HEK293 (cell line): Measurements from ENCODE around the gene MPPED2.

Source experiments
- CTCF ChIA-PET: fragments of 350-600 bp; formaldehyde crosslinking; extraction: SDS; loops from one replicate; lab custom pipeline; 2021; ENCODE audit warnings: antibody characterized with exemption; lab: Yijun Ruan, JAX
- POLR2A ChIA-PET: fragments of 300-600 bp; formaldehyde crosslinking; extraction: SDS; loops from one replicate; lab custom pipeline; 2020; ENCODE audit warnings: antibody characterized with exemption, inconsistent platforms; lab: Yijun Ruan, JAX
- H3K27ac ChIP-seq: fragments of 200-500 bp; sonication (Bioruptor generic); 2 replicates; pipeline ENCODE4 v1.5.1; 2014; ENCODE audit warnings: low read depth, low read length, control low read depth, inconsistent platforms; ENCODE audit errors: extremely low read depth
- H3K36me3 ChIP-seq, 2 experiments: fragments of 200-500 bp in 1 of 2; sonication (Bioruptor generic) in 1 of 2; 1 replicate in 1 of 2; 2 replicates in 1 of 2; pipeline ENCODE4 v1.5.1; 2014 to 2017; ENCODE audit warnings: inconsistent platforms in 2 of 2, low read length in 2 of 2; ENCODE audit not compliant: control insufficient read depth in 2 of 2, insufficient read depth in 1 of 2
- H3K4me1 ChIP-seq: fragments of 200-500 bp; sonication (Bioruptor generic); 2 replicates; pipeline ENCODE4 v1.5.1; 2014; ENCODE audit warnings: mild to moderate bottlenecking, low read length, inconsistent platforms; ENCODE audit not compliant: control insufficient read depth, insufficient read depth
- H3K4me3 ChIP-seq: 2 replicates; pipeline ENCODE4 v1.5.1; 2011; ENCODE audit warnings: low read depth, mild to moderate bottlenecking, control low read depth, low read length, moderate library complexity
- H3K9me3 ChIP-seq: fragments of 200-500 bp; sonication (Bioruptor generic); 2 replicates; pipeline ENCODE4 v1.5.1; 2014; ENCODE audit warnings: low read depth, low read length, inconsistent platforms; ENCODE audit not compliant: control insufficient read depth, insufficient read depth
- GLI4 ChIP-seq: fragments of 450-650 bp; formaldehyde crosslinking; IDR thresholded peaks from 2 replicates; pipeline ENCODE4 v1.5.1; 2016; ENCODE audit warnings: missing biosample characterization, missing genetic modification characterization
- GLIS1 ChIP-seq: fragments of 450-650 bp; formaldehyde crosslinking; IDR thresholded peaks from 2 replicates; pipeline ENCODE4 v1.5.1; 2016; ENCODE audit warnings: missing biosample characterization, missing genetic modification characterization
- OVOL3 ChIP-seq: fragments of 450-650 bp; formaldehyde crosslinking; IDR thresholded peaks from 2 replicates; pipeline ENCODE4 v1.5.1; 2016; ENCODE audit warnings: missing biosample characterization, missing genetic modification characterization
- PATZ1 ChIP-seq: fragments of 450-650 bp; formaldehyde crosslinking; IDR thresholded peaks from 2 replicates; pipeline ENCODE4 v1.5.1; 2016; ENCODE audit warnings: missing biosample characterization, missing genetic modification characterization
- PRDM10 ChIP-seq: fragments of 450-650 bp; formaldehyde crosslinking; IDR thresholded peaks from 2 replicates; pipeline ENCODE4 v1.5.1; 2016; ENCODE audit warnings: missing biosample characterization, missing genetic modification characterization
- PRDM6 ChIP-seq: fragments of 450-650 bp; formaldehyde crosslinking; IDR thresholded peaks from 2 replicates; pipeline ENCODE4 v1.5.1; 2017; ENCODE audit warnings: missing biosample characterization, missing genetic modification characterization
- RBAK ChIP-seq: fragments of 450-650 bp; formaldehyde crosslinking; IDR thresholded peaks from 2 replicates; pipeline ENCODE4 v1.5.1; 2016; ENCODE audit warnings: missing biosample characterization, missing genetic modification characterization
- SP7 ChIP-seq: fragments of 450-650 bp; formaldehyde crosslinking; IDR thresholded peaks from 2 replicates; pipeline ENCODE4 v1.5.1; 2016; ENCODE audit warnings: missing biosample characterization, missing genetic modification characterization
- ZFHX2 ChIP-seq: fragments of 450-650 bp; formaldehyde crosslinking; conservative IDR thresholded peaks from 2 replicates; pipeline ENCODE4 v1.5.1; 2016; ENCODE audit warnings: missing biosample characterization, missing genetic modification characterization
- ZFP3 ChIP-seq: fragments of 450-650 bp; formaldehyde crosslinking; IDR thresholded peaks from 2 replicates; pipeline ENCODE4 v1.5.1; 2016; ENCODE audit warnings: low read depth, missing biosample characterization, missing genetic modification characterization
- ZNF114 ChIP-seq: fragments of 450-650 bp; formaldehyde crosslinking; IDR thresholded peaks from 2 replicates; pipeline ENCODE4 v1.5.0; 2017; ENCODE audit warnings: missing biosample characterization, missing genetic modification characterization
- ZNF146 ChIP-seq: fragments of 450-650 bp; formaldehyde crosslinking; IDR thresholded peaks from 2 replicates; pipeline ENCODE4 v1.5.1; 2016; ENCODE audit warnings: missing biosample characterization, missing genetic modification characterization
- ZNF2 ChIP-seq: fragments of 450-650 bp; formaldehyde crosslinking; IDR thresholded peaks from 2 replicates; pipeline ENCODE4 v1.5.1; 2016; ENCODE audit warnings: missing biosample characterization, missing genetic modification characterization
- ZNF221 ChIP-seq: fragments of 450-650 bp; formaldehyde crosslinking; IDR thresholded peaks from 2 replicates; pipeline ENCODE4 v1.5.1; 2017; ENCODE audit warnings: missing biosample characterization, missing genetic modification characterization, borderline replicate concordance
- ZNF416 ChIP-seq: fragments of 450-650 bp; formaldehyde crosslinking; IDR thresholded peaks from 2 replicates; pipeline ENCODE4 v1.5.1; 2016; ENCODE audit warnings: missing biosample characterization, missing genetic modification characterization
- ZNF621 ChIP-seq: fragments of 450-650 bp; formaldehyde crosslinking; IDR thresholded peaks from 2 replicates; pipeline ENCODE4 v1.5.1; 2017; ENCODE audit warnings: missing biosample characterization, missing genetic modification characterization
- ZNF843 ChIP-seq: fragments of 450-650 bp; formaldehyde crosslinking; IDR thresholded peaks from 2 replicates; pipeline ENCODE4 v1.5.1; 2016; ENCODE audit warnings: missing biosample characterization, missing genetic modification characterization
- ZSCAN16 ChIP-seq: fragments of 450-650 bp; formaldehyde crosslinking; IDR thresholded peaks from 2 replicates; pipeline ENCODE4 v1.5.1; 2016; ENCODE audit warnings: missing biosample characterization, missing genetic modification characterization
- TF ChIP-seq, protein P1 (sequence below): fragments of 450-650 bp; formaldehyde crosslinking; IDR thresholded peaks from 2 replicates; pipeline ENCODE4 v1.5.1; 2016; ENCODE audit warnings: missing biosample characterization, missing genetic modification characterization
- TF ChIP-seq, protein P2 (sequence below): fragments of 450-650 bp; formaldehyde crosslinking; IDR thresholded peaks from 2 replicates; pipeline ENCODE4 v1.5.1; 2016; ENCODE audit warnings: missing biosample characterization, missing genetic modification characterization, low read depth
- TF ChIP-seq, protein P3 (sequence below): sonication (generic); formaldehyde crosslinking; IDR thresholded peaks from 2 replicates; pipeline ENCODE4 v1.8.1; 2022; ENCODE audit warnings: mild to moderate bottlenecking, moderate library complexity, missing genetic modification reagents

The MPPED2 gene

DNA sequence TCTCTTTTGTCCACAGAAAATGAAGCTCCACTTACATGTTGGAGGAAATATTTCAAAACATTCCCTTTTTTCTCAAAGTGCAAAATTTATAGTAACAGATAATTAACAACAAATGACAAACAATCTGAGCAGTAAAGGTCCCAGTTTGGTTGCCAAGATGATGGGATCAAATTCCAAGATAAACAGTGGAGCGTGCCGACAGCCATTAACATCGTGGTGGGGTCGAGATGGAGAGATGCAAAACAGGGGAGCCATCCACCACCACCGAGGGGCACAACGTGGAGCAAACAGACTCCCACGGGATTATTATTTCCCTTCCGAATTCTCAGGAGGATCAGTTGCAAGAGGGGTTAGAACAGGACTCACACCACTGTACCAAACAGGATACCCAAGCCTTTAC is 17.2 kb downstream of the MPPED2 start (continued):
- no peak for TF ChIP-seq ZSCAN16 (tag by site-specific recombination)
- TF ChIP-seq, protein P1, sequence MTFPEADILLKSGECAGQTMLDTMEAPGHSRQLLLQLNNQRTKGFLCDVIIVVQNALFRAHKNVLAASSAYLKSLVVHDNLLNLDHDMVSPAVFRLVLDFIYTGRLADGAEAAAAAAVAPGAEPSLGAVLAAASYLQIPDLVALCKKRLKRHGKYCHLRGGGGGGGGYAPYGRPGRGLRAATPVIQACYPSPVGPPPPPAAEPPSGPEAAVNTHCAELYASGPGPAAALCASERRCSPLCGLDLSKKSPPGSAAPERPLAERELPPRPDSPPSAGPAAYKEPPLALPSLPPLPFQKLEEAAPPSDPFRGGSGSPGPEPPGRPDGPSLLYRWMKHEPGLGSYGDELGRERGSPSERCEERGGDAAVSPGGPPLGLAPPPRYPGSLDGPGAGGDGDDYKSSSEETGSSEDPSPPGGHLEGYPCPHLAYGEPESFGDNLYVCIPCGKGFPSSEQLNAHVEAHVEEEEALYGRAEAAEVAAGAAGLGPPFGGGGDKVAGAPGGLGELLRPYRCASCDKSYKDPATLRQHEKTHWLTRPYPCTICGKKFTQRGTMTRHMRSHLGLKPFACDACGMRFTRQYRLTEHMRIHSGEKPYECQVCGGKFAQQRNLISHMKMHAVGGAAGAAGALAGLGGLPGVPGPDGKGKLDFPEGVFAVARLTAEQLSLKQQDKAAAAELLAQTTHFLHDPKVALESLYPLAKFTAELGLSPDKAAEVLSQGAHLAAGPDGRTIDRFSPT, result no peak
- TF ChIP-seq ZNF843 (tag by site-specific recombination), result 0 out of 2 replicates have a peak, but pooled peaks have one; percentile 43
- no peak for TF ChIP-seq ZNF2 (tag by site-specific recombination)
- peak; percentile 83 for TF ChIP-seq SP7
- TF ChIP-seq RBAK (tag by site-specific recombination), result no peak
- TF ChIP-seq ZNF114, result no peak
- TF ChIP-seq GLI4 (tag by site-specific recombination), result no peak
- TF ChIP-seq ZNF416, result no peak

- Histone ChIP-seq H3K9me3 (no peaks in the 10 kb centered on the region), H3K4me3 (no peak overlapping the region), H3K27ac (no peak overlapping the region; the same call in 1 of the 2 replicates), H3K36me3 (no peaks in the 10 kb centered on the region), H3K4me1 (peaks cover 14% of the 10 kb centered on the region)
- TF ChIP-seq ZNF221 (tag by site-specific recombination) (no peak), PRDM6 (peak; percentile 78), ZFHX2 (tag by site-specific recombination) (no peak)
- ChIA-PET CTCF (interaction anchor here (0.6 to 0.9 kb wide), 3 partner anchors 11 to 530 kb away, joined by 3 to 5 read pairs (median 4); no protein-coding TSS in a partner anchor), POLR2A (interaction anchor here (1.1 kb wide), 1 partner anchor 18 kb away, joined by 3 read pairs; no protein-coding TSS in a partner anchor)
These were observed 18.5 kb downstream of the MPPED2 start for GRCh38 chr11:30567644-30568043.

DNA sequence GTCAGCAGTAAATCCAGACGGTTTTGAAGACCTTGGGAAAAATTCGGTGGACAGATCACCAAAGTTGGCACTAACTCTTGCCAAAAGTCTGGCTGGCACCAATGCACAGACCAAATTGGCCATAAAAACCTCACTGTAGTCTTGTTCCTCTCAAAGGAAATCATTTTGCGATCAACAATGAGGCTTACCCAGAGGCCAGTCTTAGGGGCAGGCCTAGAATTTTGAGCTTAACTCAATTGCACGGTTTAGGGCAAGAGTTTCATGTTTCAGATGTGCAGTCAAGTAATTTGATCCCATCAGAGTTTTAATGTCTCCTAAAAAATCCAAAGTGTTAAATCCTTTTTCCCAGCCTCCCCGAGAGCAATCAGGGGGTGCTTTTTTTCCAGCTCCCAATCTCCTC is 19.0 kb downstream of the MPPED2 start:
- Histone ChIP-seq H3K27ac (peak overlapping the region; percentile 32; the same call in 1 of the 2 replicates), H3K9me3 (no peaks in the 10 kb centered on the region), H3K4me1 (peaks cover 14% of the 10 kb centered on the region), H3K36me3 (no peaks in the 10 kb centered on the region), H3K4me3 (no peak overlapping the region)
- POLR2A ChIA-PET, result no interaction called here
- CTCF ChIA-PET, result interaction anchor here (0.8 to 0.9 kb wide), 2 partner anchors 9 to 11 kb away, joined by 3 to 5 read pairs; no protein-coding TSS in a partner anchor
- TF ChIP-seq PATZ1 (tag by site-specific recombination) (peak; percentile 44; the same call in 1 of the 2 replicates), ZFP3 (tag by site-specific recombination) (no peak), ZNF621 (tag by site-specific recombination) (no peak), ZNF146 (tag by site-specific recombination) (no peak), GLIS1 (tag by site-specific recombination) (peak; percentile 64; the same call in 1 of the 2 replicates), OVOL3 (no peak), PRDM10 (peak; percentile 41)
- TF ChIP-seq, protein P2, sequence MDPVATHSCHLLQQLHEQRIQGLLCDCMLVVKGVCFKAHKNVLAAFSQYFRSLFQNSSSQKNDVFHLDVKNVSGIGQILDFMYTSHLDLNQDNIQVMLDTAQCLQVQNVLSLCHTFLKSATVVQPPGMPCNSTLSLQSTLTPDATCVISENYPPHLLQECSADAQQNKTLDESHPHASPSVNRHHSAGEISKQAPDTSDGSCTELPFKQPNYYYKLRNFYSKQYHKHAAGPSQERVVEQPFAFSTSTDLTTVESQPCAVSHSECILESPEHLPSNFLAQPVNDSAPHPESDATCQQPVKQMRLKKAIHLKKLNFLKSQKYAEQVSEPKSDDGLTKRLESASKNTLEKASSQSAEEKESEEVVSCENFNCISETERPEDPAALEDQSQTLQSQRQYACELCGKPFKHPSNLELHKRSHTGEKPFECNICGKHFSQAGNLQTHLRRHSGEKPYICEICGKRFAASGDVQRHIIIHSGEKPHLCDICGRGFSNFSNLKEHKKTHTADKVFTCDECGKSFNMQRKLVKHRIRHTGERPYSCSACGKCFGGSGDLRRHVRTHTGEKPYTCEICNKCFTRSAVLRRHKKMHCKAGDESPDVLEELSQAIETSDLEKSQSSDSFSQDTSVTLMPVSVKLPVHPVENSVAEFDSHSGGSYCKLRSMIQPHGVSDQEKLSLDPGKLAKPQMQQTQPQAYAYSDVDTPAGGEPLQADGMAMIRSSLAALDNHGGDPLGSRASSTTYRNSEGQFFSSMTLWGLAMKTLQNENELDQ, result no peak
- TF ChIP-seq, protein P3, sequence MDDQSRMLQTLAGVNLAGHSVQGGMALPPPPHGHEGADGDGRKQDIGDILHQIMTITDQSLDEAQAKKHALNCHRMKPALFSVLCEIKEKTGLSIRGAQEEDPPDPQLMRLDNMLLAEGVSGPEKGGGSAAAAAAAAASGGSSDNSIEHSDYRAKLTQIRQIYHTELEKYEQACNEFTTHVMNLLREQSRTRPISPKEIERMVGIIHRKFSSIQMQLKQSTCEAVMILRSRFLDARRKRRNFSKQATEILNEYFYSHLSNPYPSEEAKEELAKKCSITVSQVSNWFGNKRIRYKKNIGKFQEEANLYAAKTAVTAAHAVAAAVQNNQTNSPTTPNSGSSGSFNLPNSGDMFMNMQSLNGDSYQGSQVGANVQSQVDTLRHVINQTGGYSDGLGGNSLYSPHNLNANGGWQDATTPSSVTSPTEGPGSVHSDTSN (CRISPR knock-in tag), result no peak
